Epithelial cell of esophagus (primary cell): Measurements from ENCODE around the gene OLIG3.

Source experiments
- DNase-seq: peaks from one replicate; pipeline ENCODE4 v3.0.0; 2010; ENCODE audit warnings: low read depth
- H3K4me3 ChIP-seq: 2 replicates; pipeline ENCODE4 v1.5.1; 2011; ENCODE audit warnings: mild to moderate bottlenecking, low read length, control low read depth
- TF ChIP-seq, protein P1 (sequence below): IDR thresholded peaks from 2 replicates; pipeline ENCODE4 v1.5.1; 2011; ENCODE audit warnings: low read depth, mild to moderate bottlenecking, low read length, control low read depth, inconsistent platforms; ENCODE audit not compliant: insufficient read depth; ENCODE audit errors: missing control alignments

The OLIG3 gene

DNA sequence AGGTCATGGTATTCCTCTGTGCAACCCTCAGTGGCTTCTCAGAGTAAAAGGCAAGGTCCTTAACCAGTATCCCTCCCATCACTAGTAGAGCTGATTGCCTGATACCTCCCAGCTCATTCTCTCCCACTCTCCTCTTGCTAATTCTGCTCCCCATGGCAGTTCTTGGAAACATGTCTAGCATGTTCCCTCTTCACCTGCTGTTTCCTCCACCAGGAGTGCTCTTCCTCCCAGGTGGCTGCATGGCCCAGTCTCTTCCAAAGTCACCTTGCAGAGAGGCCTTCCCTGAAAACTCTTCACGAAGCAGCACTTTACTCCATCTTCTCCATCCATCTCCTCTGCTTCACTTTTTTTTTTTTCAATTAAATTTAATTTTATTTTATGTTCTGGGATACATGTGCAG is 36.2 kb upstream of the OLIG3 start:
- H3K4me3 ChIP-seq = no peak overlapping the region
- no peak for DNase-seq
- TF ChIP-seq, protein P1, sequence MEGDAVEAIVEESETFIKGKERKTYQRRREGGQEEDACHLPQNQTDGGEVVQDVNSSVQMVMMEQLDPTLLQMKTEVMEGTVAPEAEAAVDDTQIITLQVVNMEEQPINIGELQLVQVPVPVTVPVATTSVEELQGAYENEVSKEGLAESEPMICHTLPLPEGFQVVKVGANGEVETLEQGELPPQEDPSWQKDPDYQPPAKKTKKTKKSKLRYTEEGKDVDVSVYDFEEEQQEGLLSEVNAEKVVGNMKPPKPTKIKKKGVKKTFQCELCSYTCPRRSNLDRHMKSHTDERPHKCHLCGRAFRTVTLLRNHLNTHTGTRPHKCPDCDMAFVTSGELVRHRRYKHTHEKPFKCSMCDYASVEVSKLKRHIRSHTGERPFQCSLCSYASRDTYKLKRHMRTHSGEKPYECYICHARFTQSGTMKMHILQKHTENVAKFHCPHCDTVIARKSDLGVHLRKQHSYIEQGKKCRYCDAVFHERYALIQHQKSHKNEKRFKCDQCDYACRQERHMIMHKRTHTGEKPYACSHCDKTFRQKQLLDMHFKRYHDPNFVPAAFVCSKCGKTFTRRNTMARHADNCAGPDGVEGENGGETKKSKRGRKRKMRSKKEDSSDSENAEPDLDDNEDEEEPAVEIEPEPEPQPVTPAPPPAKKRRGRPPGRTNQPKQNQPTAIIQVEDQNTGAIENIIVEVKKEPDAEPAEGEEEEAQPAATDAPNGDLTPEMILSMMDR = peak; percentile 20

DNA sequence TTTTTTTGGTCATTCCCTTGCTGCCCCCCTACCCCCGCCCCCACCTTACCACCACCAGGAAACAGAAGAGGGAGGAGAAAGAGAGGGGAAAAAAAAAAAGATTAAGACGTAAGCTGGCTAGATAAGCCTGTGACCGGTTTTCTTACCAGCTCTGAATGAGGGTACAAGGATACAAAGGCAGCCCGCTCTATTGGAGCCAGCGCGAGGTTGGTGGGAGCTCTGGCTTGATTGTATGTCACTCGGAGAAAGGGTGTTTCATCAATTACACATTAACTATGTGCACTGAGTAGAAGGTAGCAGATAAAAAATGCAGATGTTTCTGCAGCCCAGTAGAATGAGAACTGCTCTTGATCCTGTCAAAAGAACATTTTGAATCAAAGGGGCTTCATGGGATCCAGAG is 28.6 kb upstream of the OLIG3 start:
- TF ChIP-seq, protein P1 = no peak
- DNase-seq = no peak
- no peak overlapping the region for H3K4me3 ChIP-seq

DNA sequence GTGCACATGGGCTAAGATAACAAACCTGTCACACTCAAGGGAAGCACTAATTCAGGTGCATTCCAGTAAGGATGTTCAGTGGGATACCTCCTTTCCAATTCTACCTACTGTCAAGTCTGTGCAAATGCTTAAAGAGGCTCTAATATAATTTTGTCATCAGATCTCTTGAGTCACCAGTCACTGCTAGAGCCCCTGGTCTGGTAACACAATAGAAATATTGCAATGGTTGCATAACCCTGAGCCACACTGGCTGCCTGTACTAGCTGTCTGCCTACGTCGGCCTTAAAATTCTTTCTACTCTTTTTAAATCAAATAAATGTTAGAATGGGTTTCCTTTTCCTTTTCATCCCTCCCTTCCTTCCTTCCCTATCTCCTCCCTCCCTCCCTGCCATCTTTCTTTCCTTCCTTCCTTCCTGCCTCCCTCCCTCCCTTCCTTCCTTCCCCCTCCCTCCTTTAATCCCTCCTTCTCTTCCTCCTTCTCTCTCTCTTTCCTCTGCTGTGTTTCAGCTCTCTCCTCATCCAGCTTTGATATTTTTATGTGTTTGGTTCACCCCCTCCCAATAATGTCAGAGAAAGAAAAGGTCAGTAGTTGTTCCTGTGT is 28.1 kb upstream of the OLIG3 start:
- DNase-seq = peak; percentile 2
- TF ChIP-seq, protein P1 = no peak
- no peak overlapping the region for H3K4me3 ChIP-seq

- TF ChIP-seq, protein P1 = no peak
- no peak for DNase-seq
These were observed 26.3 kb upstream of the OLIG3 start for GRCh38 chr6:137520520-137520919.

GRCh38 chr6:137519629-137520176 is 25.5 kb upstream of the OLIG3 start:
- no peak overlapping the region for H3K4me3 ChIP-seq
- TF ChIP-seq, protein P1 = no peak
- DNase-seq = no peak

More at GRCh38 chr6:137520520-137520919, 26.3 kb upstream of the OLIG3 start:
- no peak overlapping the region for H3K4me3 ChIP-seq

DNA sequence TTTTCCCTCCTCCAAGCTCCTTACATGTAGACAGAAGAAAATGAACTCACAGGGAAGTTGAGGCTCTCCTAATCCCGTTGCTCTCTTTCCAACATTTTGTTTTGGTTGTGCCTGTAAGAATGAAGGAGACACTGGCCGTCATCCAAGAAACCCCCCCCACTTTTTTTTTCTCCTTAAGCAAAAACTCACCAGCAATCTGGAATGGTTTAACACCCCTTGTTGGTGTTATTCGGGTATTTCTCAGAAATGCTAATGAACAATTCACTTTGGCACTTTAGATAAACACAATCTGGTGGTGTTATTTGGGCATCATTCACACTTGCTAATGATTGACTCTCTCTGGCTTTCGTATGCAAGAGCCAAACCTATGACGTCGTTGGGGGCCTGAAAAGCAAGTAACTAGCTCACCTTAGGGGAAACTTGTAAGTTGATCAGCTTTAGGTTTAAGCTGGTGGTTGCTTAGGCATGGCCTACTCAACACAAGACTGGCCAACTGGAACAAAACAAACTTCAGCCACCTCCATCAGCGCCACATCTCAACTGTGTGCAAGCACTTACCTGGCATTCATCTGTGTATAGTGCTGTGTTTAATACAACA is 24.3 kb upstream of the OLIG3 start:
- DNase-seq = no peak
- H3K4me3 ChIP-seq = no peak overlapping the region
- TF ChIP-seq, protein P1 = no peak
